Tibial nerve (tissue), 4 donors: ENCODE data around the gene SLC25A34. TPM values are rescaled to one million over a fixed set of nuclear protein-coding genes. Genes with fewer than 3 reads are reported as not detected.

Experiments
- DNase-seq, 2 donors: peaks; one replicate each; pipeline ENCODE4 v3.0.0-alpha.2; 2019; ENCODE audit warnings: low spot score in 2 of 2
- H3K27ac ChIP-seq, 4 donors: fragments of 200-600 bp; sonication (generic) in 3 of 4; one replicate each; pipeline ENCODE4 v1.5.1; 2017 to 2019; ENCODE audit warnings: mild to moderate bottlenecking in 1 of 4
- H3K27me3 ChIP-seq, 2 donors: fragments of 200-600 bp; sonication (generic) in 1 of 2; one replicate each; pipeline versions ENCODE4 v1.5.1 to v1.6.0; 2017 to 2019
- H3K36me3 ChIP-seq, 3 donors: fragments of 200-600 bp; sonication (generic); one replicate each; pipeline ENCODE4 v1.5.1; 2018 to 2019
- H3K4me1 ChIP-seq, 4 donors: fragments of 200-600 bp; sonication (generic) in 3 of 4; one replicate each; pipeline ENCODE4 v1.5.1; 2017 to 2019
- H3K4me3 ChIP-seq, 4 donors: fragments of 200-600 bp; sonication (generic) in 3 of 4; one replicate each; pipeline ENCODE4 v1.5.1; 2017 to 2019; ENCODE audit warnings: mild to moderate bottlenecking in 1 of 4, moderate library complexity in 1 of 4
- H3K9me3 ChIP-seq, 4 donors: fragments of 200-600 bp; sonication (generic) in 3 of 4; one replicate each; pipeline ENCODE4 v1.5.1; 2017 to 2019
- EP300 ChIP-seq, 2 donors: sonication (generic); formaldehyde crosslinking; IDR thresholded peaks; one replicate each; pipeline ENCODE4 v1.6.1; 2017; ENCODE audit warnings: antibody characterized with exemption in 2 of 2, mild to moderate bottlenecking in 1 of 2
- POLR2A ChIP-seq, 2 donors: fragments of 450-650 bp; IDR thresholded peaks; one replicate each; pipeline ENCODE4 v1.6.1; 2017; ENCODE audit warnings: antibody characterized with exemption in 2 of 2, mild to moderate bottlenecking in 2 of 2, moderate library complexity in 2 of 2
- WGBS, 2 donors: methylation state at CpG; one replicate each; pipeline ENCODE4 v1.1.5; 2018; 5-methylcytosine and 5-hydroxymethylcytosine counted together
- total RNA-seq, 4 donors: library from RNA; depleted of rRNA; stranded (reverse); fragments of >200 nt; gene quantifications; one replicate each; pipeline ENCODE4 v1.1.0, GENCODE V29; 2016
- TF ChIP-seq, protein P1 (sequence below), 5 experiments: fragments of 200-600 bp in 3 of 5; fragments of 450-650 bp in 2 of 5; sonication (generic) in 3 of 5; IDR thresholded peaks; one replicate each; pipeline ENCODE4 v1.5.1; 2016 to 2019; ENCODE audit warnings: antibody characterized with exemption in 5 of 5, mild to moderate bottlenecking in 3 of 5, moderate library complexity in 2 of 5

Gene SLC25A34
- total RNA-seq, 4 donors from 2014 or later = 2.8 to 23.7 (median 3.3) TPM

DNA sequence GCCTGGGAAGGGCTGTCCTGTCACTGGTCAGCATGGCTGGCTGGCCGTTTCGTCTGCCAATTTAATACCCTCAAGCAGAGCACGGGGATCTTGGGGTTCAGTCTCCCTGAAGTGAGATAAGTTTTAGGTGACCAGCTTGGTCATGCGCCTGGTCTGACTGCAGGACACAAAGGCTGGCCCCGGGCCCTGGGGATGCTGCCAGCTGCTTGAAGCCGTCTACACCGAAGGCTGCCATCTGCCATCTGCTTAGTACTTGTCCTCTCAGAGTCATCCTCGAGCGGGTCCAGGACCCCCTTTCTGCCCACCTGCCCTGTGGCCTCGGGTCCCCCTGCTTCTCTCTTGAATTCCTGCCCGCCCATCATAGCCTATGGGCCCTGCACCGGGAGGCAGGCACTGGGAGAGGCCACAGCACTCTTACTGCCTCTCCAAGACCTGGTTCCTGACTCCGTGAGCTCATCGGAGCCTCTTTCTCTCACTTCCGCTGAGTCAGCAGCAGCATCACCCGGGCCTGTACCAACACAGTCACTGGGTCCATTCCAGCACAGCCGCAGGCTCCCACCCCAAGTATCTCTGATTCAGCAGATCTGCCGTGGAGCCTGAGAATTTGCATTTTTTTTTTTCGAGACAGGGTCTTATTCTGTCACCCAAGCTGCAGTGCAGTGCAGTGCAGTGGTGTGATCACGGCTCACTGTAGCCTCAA is 29.6 kb downstream of the SLC25A34 start:
- Histone ChIP-seq H3K4me1 (peaks cover 0 to 8% (median 2%) of the 10 kb centered on the region in 4 donors), H3K27me3 (no peaks in the 10 kb centered on the region), H3K9me3 (no peaks in the 10 kb centered on the region), H3K27ac (no peak overlapping the region), H3K4me3 (no peak overlapping the region), H3K36me3 (peaks cover 0 to 4% (median 0%) of the 10 kb centered on the region in 3 donors)
- no peak for TF ChIP-seq POLR2A (IDR thresholded peaks at IDR 0.05)
- no peak for TF ChIP-seq EP300 (IDR thresholded peaks at IDR 0.05)
- TF ChIP-seq, protein P1, sequence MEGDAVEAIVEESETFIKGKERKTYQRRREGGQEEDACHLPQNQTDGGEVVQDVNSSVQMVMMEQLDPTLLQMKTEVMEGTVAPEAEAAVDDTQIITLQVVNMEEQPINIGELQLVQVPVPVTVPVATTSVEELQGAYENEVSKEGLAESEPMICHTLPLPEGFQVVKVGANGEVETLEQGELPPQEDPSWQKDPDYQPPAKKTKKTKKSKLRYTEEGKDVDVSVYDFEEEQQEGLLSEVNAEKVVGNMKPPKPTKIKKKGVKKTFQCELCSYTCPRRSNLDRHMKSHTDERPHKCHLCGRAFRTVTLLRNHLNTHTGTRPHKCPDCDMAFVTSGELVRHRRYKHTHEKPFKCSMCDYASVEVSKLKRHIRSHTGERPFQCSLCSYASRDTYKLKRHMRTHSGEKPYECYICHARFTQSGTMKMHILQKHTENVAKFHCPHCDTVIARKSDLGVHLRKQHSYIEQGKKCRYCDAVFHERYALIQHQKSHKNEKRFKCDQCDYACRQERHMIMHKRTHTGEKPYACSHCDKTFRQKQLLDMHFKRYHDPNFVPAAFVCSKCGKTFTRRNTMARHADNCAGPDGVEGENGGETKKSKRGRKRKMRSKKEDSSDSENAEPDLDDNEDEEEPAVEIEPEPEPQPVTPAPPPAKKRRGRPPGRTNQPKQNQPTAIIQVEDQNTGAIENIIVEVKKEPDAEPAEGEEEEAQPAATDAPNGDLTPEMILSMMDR (IDR thresholded peaks at IDR 0.05) = no peak
- WGBS, 2 donors = 75 to 78% methylated on average over 20 of the region's 20 CpGs
- DNase-seq = no peak

- Histone ChIP-seq H3K4me1 (no peaks in the 10 kb centered on the region), H3K36me3 (peaks cover 0 to 13% (median 0%) of the 10 kb centered on the region in 3 donors), H3K4me3 (no peak overlapping the region), H3K27ac (no peak overlapping the region), H3K27me3 (no peaks in the 10 kb centered on the region), H3K9me3 (no peaks in the 10 kb centered on the region)
- DNase-seq = no peak
- 100% methylated on average over 5 of the region's 5 CpGs for WGBS, 2 donors
- TF ChIP-seq EP300 (IDR thresholded peaks at IDR 0.05) (no peak), POLR2A (IDR thresholded peaks at IDR 0.05) (no peak)
- TF ChIP-seq, protein P1 (IDR thresholded peaks at IDR 0.05) = no peak
Observed at GRCh38 chr1:15767941-15768340, 31.9 kb downstream of the SLC25A34 start.

DNA sequence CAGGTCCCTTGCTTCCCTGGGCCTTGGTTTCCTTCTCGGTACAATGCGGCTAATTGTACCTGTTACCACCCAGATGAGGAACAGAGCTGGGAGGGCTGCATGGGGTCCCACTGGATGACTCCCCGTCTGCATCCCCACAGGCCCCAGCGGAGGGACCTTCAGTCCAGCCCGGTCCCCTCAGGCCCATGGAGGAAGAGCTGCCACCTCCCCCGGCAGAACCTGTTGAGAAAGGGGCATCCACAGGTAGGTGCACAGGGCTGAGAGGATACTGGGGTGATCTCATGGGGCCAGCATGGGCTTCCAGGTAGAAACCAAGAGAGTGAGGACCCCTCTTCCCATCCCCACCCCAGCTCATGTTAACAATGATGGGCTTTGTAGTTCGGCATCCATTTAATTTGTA is 32.3 kb downstream of the SLC25A34 start:
- Histone ChIP-seq H3K4me1 (no peaks in the 10 kb centered on the region), H3K36me3 (peaks cover 0 to 13% (median 0%) of the 10 kb centered on the region in 3 donors)

GRCh38 chr1:15770313-15770962 is 34.4 kb downstream of the SLC25A34 start:
- no peak overlapping the region for H3K27ac ChIP-seq
- peaks cover 0 to 22% (median 0%) of the 10 kb centered on the region in 3 donors for H3K36me3 ChIP-seq
- WGBS, 2 donors = 89 to 94% methylated on average over 13 to 14 of the region's 14 CpGs

More for the DNA sequence above, 32.3 kb downstream of the SLC25A34 start:
- no peak for DNase-seq
- H3K27me3 ChIP-seq = no peaks in the 10 kb centered on the region
- H3K27ac ChIP-seq = no peak overlapping the region
- TF ChIP-seq, protein P1 (IDR thresholded peaks at IDR 0.05) = no peak
- TF ChIP-seq EP300 (IDR thresholded peaks at IDR 0.05) = no peak
- TF ChIP-seq POLR2A (IDR thresholded peaks at IDR 0.05) = no peak
- H3K4me3 ChIP-seq = no peak overlapping the region
- H3K9me3 ChIP-seq = no peaks in the 10 kb centered on the region
- 86 to 91% methylated on average over 7 of the region's 7 CpGs for WGBS, 2 donors

More at GRCh38 chr1:15770313-15770962, 34.4 kb downstream of the SLC25A34 start:
- Histone ChIP-seq H3K4me3 (no peak overlapping the region), H3K27me3 (no peaks in the 10 kb centered on the region), H3K4me1 (no peaks in the 10 kb centered on the region), H3K9me3 (no peaks in the 10 kb centered on the region)
- DNase-seq = no peak
- TF ChIP-seq, protein P1 (IDR thresholded peaks at IDR 0.05) = no peak
- TF ChIP-seq POLR2A (IDR thresholded peaks at IDR 0.05) (no peak), EP300 (IDR thresholded peaks at IDR 0.05) (no peak)
